Ovary (tissue), 9 donors: ENCODE data around the gene RAP1GDS1. TPM values are rescaled to one million over a fixed set of nuclear protein-coding genes. Genes with fewer than 3 reads are reported as not detected.

Source experiments
- DNase-seq, 5 donors: peaks; one replicate each; pipeline ENCODE4 v3.0.0-alpha.2; 2019 to 2020
- H3K27ac ChIP-seq, 2 donors: fragments of 200-600 bp; one replicate each; pipeline versions ENCODE4 v1.5.1 to v1.8.0; 2019 to 2022
- H3K27me3 ChIP-seq: fragments of 200-600 bp; one replicate; pipeline ENCODE4 v1.8.0; 2022
- H3K36me3 ChIP-seq: fragments of 200-600 bp; sonication (generic); one replicate; pipeline ENCODE4 v1.5.1; 2019
- H3K4me1 ChIP-seq: one replicate; pipeline ENCODE4 v1.8.1; 2013; ENCODE audit warnings: mild to moderate bottlenecking, moderate library complexity; ENCODE audit not compliant: insufficient read depth
- H3K4me3 ChIP-seq: fragments of 200-600 bp; sonication (generic); one replicate; pipeline ENCODE4 v1.5.1; 2017
- H3K9me3 ChIP-seq, 2 donors: fragments of 200-600 bp in 1 of 2; sonication (generic) in 1 of 2; one replicate each; pipeline versions ENCODE4 v1.5.1 to v1.8.1; 2013 to 2019; ENCODE audit warnings: mild to moderate bottlenecking in 1 of 2, moderate library complexity in 1 of 2
- EP300 ChIP-seq: sonication (generic); formaldehyde crosslinking; IDR thresholded peaks from one replicate; pipeline ENCODE4 v1.6.1; 2017; ENCODE audit warnings: antibody characterized with exemption
- POLR2A ChIP-seq: fragments of 450-650 bp; IDR thresholded peaks from one replicate; pipeline ENCODE4 v1.6.1; 2017; ENCODE audit warnings: antibody characterized with exemption, mild to moderate bottlenecking, moderate library complexity
- WGBS, 3 donors: extraction: QIAGEN DNeasy Blood & Tissue Kit in 1 of 3; methylation state at CpG; one replicate each; pipeline versions ENCODE4 v1.1.5 to v1.1.7; 2013 to 2017; 5-methylcytosine and 5-hydroxymethylcytosine counted together
- intact Hi-C, 4 donors: fragments of 100-400 bp; cut with DNase I; formaldehyde crosslinking; loops; one replicate each; pipeline versions ENCODE4 v1.11.0 to v1.15.1; 2022 to 2023
- polyA plus RNA-seq, 2 donors: library from polyadenylated mRNA; stranded (reverse); fragments of 200-250 nt in 1 of 2; fragments of 350-450 nt in 1 of 2; fragmentation: Illumina TruSeq in 1 of 2; extraction: RNeasy Lipid Tissue Mini Kit (QIAGEN cat#74804) in 1 of 2; gene quantifications; one replicate each; pipeline ENCODE4 v1.2.3, GENCODE V29; 2013 to 2014
- total RNA-seq, 7 donors: library from RNA; depleted of rRNA in 2 of 7; stranded (reverse); fragments of >200 nt in 2 of 7; fragmentation: NEBNext Ultra II Directional in 3 of 7; extraction: Animal tissue kit (Norgen Biotek cat#: 25700) in 3 of 7; gene quantifications; one replicate each; pipeline versions ENCODE4 v1.1.0 to v1.2.4, GENCODE V29; 2016 to 2023
- TF ChIP-seq, protein P1 (sequence below), 3 donors: fragments of 450-650 bp in 2 of 3; fragments of 200-600 bp in 1 of 3; IDR thresholded peaks; one replicate each; pipeline versions ENCODE4 v1.5.1 to v1.8.0; 2016 to 2022; ENCODE audit warnings: antibody characterized with exemption in 3 of 3, mild to moderate bottlenecking in 1 of 3
- donor health status: DM: no; HTN: no; CAD: no; lungs with moderate emphysema.
- donor health status: DM: no; HTN: no; CAD: no.
- donor health status: Bipolar disorder and iron deficiency.
- donor health status: DM: yes; HTN: yes; CAD: no.
- donor health status: DM: no; HTN: no; CAD: no.
- donor health status: DM: yes; HTN: yes; CAD: no.

RAP1GDS1 gene
- total and polyA plus RNA-seq, 9 donors = 12.6 to 40.9 (median 24.9) TPM

DNA sequence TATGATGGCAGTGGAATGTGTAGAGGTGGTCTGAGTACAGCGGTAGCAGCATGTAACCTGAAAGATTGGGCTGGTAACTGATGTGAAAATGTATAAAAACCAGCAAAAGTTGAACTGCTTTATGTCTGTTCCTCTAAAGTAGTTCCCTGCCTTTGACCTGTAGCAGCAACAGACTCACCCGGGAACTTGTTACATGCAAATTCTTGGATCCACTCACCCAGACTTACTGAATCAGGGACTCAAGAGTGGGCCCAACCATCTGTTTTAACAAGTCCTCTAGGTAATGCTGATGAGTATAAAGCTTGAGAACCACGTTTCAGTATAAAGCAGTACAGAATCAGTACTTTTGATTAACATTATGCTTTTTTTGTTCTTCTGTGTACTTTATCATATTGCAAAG lies 84.7 kb downstream of the RAP1GDS1 start:
- WGBS, 3 donors = 47 to 60% (median 58%) methylated on average over 3 of the region's 3 CpGs
- Histone ChIP-seq H3K36me3 (no peaks in the 10 kb centered on the region), H3K9me3 (no peaks in the 10 kb centered on the region), H3K4me3 (no peak overlapping the region), H3K4me1 (no peaks in the 10 kb centered on the region), H3K27me3 (no peaks in the 10 kb centered on the region), H3K27ac (no peak overlapping the region)
- DNase-seq = no peak
- no peak for TF ChIP-seq EP300
- TF ChIP-seq, protein P1, sequence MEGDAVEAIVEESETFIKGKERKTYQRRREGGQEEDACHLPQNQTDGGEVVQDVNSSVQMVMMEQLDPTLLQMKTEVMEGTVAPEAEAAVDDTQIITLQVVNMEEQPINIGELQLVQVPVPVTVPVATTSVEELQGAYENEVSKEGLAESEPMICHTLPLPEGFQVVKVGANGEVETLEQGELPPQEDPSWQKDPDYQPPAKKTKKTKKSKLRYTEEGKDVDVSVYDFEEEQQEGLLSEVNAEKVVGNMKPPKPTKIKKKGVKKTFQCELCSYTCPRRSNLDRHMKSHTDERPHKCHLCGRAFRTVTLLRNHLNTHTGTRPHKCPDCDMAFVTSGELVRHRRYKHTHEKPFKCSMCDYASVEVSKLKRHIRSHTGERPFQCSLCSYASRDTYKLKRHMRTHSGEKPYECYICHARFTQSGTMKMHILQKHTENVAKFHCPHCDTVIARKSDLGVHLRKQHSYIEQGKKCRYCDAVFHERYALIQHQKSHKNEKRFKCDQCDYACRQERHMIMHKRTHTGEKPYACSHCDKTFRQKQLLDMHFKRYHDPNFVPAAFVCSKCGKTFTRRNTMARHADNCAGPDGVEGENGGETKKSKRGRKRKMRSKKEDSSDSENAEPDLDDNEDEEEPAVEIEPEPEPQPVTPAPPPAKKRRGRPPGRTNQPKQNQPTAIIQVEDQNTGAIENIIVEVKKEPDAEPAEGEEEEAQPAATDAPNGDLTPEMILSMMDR (IDR thresholded peaks at IDR 0.05) = no peak
- no peak for TF ChIP-seq POLR2A
- intact Hi-C loops = no loop called here

DNA sequence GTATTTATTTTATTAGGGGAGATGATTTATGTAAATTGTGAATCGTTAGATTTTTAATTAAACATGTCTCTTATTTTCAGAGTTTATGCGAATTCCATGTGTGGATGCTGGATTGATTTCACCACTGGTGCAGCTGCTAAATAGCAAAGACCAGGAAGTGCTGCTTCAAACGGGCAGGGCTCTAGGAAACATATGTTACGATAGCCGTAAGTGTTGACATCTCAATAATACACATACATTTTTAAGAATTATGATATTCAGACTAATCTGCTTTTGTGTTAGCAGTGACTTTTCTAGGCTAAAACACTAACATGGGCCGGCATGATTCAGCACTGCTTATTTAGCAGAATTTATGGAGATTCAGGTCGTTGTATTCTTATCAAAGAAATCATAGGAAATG lies 91.2 kb downstream of the RAP1GDS1 start:
- TF ChIP-seq EP300 (no peak), POLR2A (no peak)
- TF ChIP-seq, protein P1 (IDR thresholded peaks at IDR 0.05) = no peak
- H3K4me1 ChIP-seq = no peaks in the 10 kb centered on the region
- no peak overlapping the region for H3K4me3 ChIP-seq
- WGBS, 3 donors = 57 to 66% (median 63%) methylated on average over 7 of the region's 7 CpGs
- no peaks in the 10 kb centered on the region for H3K27me3 ChIP-seq
- H3K27ac ChIP-seq = no peak overlapping the region
- no peaks in the 10 kb centered on the region for H3K9me3 ChIP-seq
- H3K36me3 ChIP-seq = no peaks in the 10 kb centered on the region
- intact Hi-C loops = no loop called here
- no peak for DNase-seq

DNA sequence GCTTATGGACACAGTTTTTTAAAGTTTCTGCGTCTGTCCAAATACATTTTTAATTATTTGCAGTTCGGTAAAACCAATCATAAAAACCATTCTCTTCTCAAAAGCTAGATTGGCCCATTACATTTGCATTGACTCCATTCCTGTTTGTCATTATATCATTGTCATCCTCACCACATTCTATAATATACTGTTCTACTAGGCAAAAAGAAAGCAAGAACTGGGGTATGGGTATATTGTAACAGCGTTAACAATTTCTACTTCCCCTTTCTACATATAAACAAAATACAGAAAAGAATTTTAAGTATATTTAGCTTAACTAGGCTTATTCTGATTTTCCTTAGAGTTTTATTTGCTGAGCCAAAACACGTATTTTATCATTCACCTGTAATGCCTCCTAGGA lies 91.8 kb downstream of the RAP1GDS1 start:
- Histone ChIP-seq H3K4me1 (no peaks in the 10 kb centered on the region), H3K9me3 (no peaks in the 10 kb centered on the region), H3K27me3 (no peaks in the 10 kb centered on the region), H3K4me3 (no peak overlapping the region), H3K36me3 (no peaks in the 10 kb centered on the region), H3K27ac (no peak overlapping the region)
- DNase-seq = no peak
- intact Hi-C loops = no loop called here
- WGBS, 3 donors = 89 to 93% (median 89%) methylated on average over 4 of the region's 4 CpGs
- TF ChIP-seq, protein P1 (IDR thresholded peaks at IDR 0.05) = no peak
- TF ChIP-seq EP300 (no peak), POLR2A (no peak)

DNA sequence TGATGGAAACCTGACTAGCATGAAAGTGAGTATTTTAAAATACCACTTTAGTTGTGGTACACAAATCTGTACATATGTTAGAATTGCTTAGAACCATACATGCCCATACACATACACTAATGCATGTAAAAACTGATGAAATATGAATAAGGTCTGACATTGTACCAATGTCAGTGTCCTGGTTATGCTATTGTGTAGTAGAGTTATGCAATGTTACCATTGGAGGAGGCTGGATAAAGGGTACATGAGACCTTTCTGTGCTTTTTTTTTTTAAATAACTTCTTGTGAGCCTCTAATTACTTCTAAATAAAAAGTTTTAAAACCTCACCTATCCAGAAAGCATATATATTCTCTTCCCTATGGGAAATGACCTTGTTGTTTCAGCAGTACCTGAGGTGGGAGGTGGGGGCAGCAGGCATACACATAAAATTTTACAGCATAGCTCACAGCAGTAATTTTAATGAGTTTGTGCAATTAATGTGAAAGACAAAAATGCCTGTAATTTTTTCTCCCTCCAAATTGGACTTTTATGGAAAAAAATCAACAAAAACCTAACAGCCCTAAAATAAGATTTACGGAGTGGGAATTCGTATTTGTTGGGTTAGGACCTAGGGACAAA lies 97.6 kb downstream of the RAP1GDS1 start:
- no peak overlapping the region for H3K27ac ChIP-seq
- no peak for DNase-seq
- H3K4me3 ChIP-seq = no peak overlapping the region
- no peak for TF ChIP-seq POLR2A
- TF ChIP-seq EP300 = no peak
- TF ChIP-seq, protein P1 (IDR thresholded peaks at IDR 0.05) = no peak
- H3K9me3 ChIP-seq = no peaks in the 10 kb centered on the region
- intact Hi-C loops = no loop called here
- 95 to 99% (median 97%) methylated on average over 2 of the region's 2 CpGs for WGBS, 3 donors
- H3K4me1 ChIP-seq = no peaks in the 10 kb centered on the region
- no peaks in the 10 kb centered on the region for H3K36me3 ChIP-seq
- no peaks in the 10 kb centered on the region for H3K27me3 ChIP-seq
